Measurements from ENCODE around the gene STX16. TPM values are rescaled to one million over a fixed set of nuclear protein-coding genes. Genes with fewer than 3 reads are reported as not detected.
"Not testable (repeated sequence)": the region's sequence is repeated elsewhere in the genome, so short reads cannot be mapped to it uniquely, and the experiment has no call there.

STX16 gene
- total RNA-seq, 1 donor from 2014 or later = 66.9 TPM

GRCh38 chr20:58646703-58647102, 4.4 kb upstream of the STX16 start:
- no peaks in the 10 kb centered on the region for H3K9me3 Mint-ChIP-seq (ENCODE audit: unreplicated experiment)
- no peaks in the 10 kb centered on the region for H3K27me3 Mint-ChIP-seq (ENCODE audit: unreplicated experiment)
- H3K4me1 Mint-ChIP-seq (ENCODE audit: unreplicated experiment) = peaks cover 11% of the 10 kb centered on the region
- no peaks in the 10 kb centered on the region for H3K36me3 Mint-ChIP-seq (ENCODE audit: unreplicated experiment)
- no peak overlapping the region for H3K4me3 Mint-ChIP-seq (ENCODE audit: unreplicated experiment)
- TF ChIP-seq CTCF (IDR thresholded peaks at IDR 0.05) = no peak
- no peak for DNase-seq (ENCODE audit: extremely low spot score, unreplicated experiment)
- H3K27ac Mint-ChIP-seq (ENCODE audit: unreplicated experiment) = no peak overlapping the region

GRCh38 chr20:58647162-58647795, 3.8 kb upstream of the STX16 start:
- no peak for TF ChIP-seq CTCF (IDR thresholded peaks at IDR 0.05)
- no peaks in the 10 kb centered on the region for H3K9me3 Mint-ChIP-seq (ENCODE audit: unreplicated experiment)
- H3K36me3 Mint-ChIP-seq (ENCODE audit: unreplicated experiment) = no peaks in the 10 kb centered on the region
- no peak overlapping the region for H3K4me3 Mint-ChIP-seq (ENCODE audit: unreplicated experiment)
- H3K4me1 Mint-ChIP-seq (ENCODE audit: unreplicated experiment) = peaks cover 13% of the 10 kb centered on the region
- peak; percentile 44 for DNase-seq (ENCODE audit: extremely low spot score, unreplicated experiment)
- H3K27me3 Mint-ChIP-seq (ENCODE audit: unreplicated experiment) = no peaks in the 10 kb centered on the region
- peak overlapping the region; percentile 4 for H3K27ac Mint-ChIP-seq (ENCODE audit: unreplicated experiment)

- TF ChIP-seq CTCF (IDR thresholded peaks at IDR 0.05) = no peak
- H3K9me3 Mint-ChIP-seq (ENCODE audit: unreplicated experiment) = no peaks in the 10 kb centered on the region
- H3K27me3 Mint-ChIP-seq (ENCODE audit: unreplicated experiment) = no peaks in the 10 kb centered on the region
- no peak overlapping the region for H3K4me3 Mint-ChIP-seq (ENCODE audit: unreplicated experiment)
- H3K4me1 Mint-ChIP-seq (ENCODE audit: unreplicated experiment) = peaks cover 16% of the 10 kb centered on the region
- DNase-seq (ENCODE audit: extremely low spot score, unreplicated experiment) = no peak
- H3K27ac Mint-ChIP-seq (ENCODE audit: unreplicated experiment) = peak overlapping the region; percentile 4
- no peaks in the 10 kb centered on the region for H3K36me3 Mint-ChIP-seq (ENCODE audit: unreplicated experiment)
Observed at GRCh38 chr20:58647796-58648501, 3.1 kb upstream of the STX16 start.

GRCh38 chr20:58648502-58648825, 2.6 kb upstream of the STX16 start:
- not testable (repeated sequence) for DNase-seq (ENCODE audit: extremely low spot score, unreplicated experiment)

GRCh38 chr20:58649288-58650180, 1.5 kb upstream of the STX16 start:
- Mint-ChIP-seq H3K4me3 (ENCODE audit: unreplicated experiment) (no peak overlapping the region), H3K27me3 (ENCODE audit: unreplicated experiment) (no peaks in the 10 kb centered on the region), H3K9me3 (ENCODE audit: unreplicated experiment) (no peaks in the 10 kb centered on the region), H3K27ac (ENCODE audit: unreplicated experiment) (peak overlapping the region; percentile 51), H3K4me1 (ENCODE audit: unreplicated experiment) (peaks cover 25% of the 10 kb centered on the region), H3K36me3 (ENCODE audit: unreplicated experiment) (no peaks in the 10 kb centered on the region)
- peak; percentile 79 for DNase-seq (ENCODE audit: extremely low spot score, unreplicated experiment)
- TF ChIP-seq CTCF (IDR thresholded peaks at IDR 0.05) = no peak

More at GRCh38 chr20:58648502-58648825, 2.6 kb upstream of the STX16 start:
- H3K36me3 Mint-ChIP-seq (ENCODE audit: unreplicated experiment); H3K27me3 Mint-ChIP-seq (ENCODE audit: unreplicated experiment); H3K4me3 Mint-ChIP-seq (ENCODE audit: unreplicated experiment); H3K27ac Mint-ChIP-seq (ENCODE audit: unreplicated experiment); H3K9me3 Mint-ChIP-seq (ENCODE audit: unreplicated experiment): not testable (repeated sequence)
- peaks cover 22% of the 10 kb centered on the region for H3K4me1 Mint-ChIP-seq (ENCODE audit: unreplicated experiment)
